B cell (primary cell): Measurements from ENCODE around the gene GCN1. TPM values are rescaled to one million over a fixed set of nuclear protein-coding genes. Genes with fewer than 3 reads are reported as not detected.

Source experiments
- ATAC-seq: fragments of 200-7000 bp; cut with Tn5 transposase; one replicate; pipeline ENCODE4 v1.10.0; 2021; ENCODE audit warnings: low read depth, mild to moderate bottlenecking, moderate number of reproducible peaks, moderate library complexity
- CTCF ChIA-PET: fragments of 350-600 bp; sonication (Branson Sonifier 250); formaldehyde crosslinking; loops from one replicate; lab custom pipeline; 2021; ENCODE audit warnings: antibody characterized with exemption, inconsistent platforms; lab: Charles Lee
- POLR2A ChIA-PET: fragments of 350-600 bp; sonication (Branson Sonifier 250); formaldehyde crosslinking; loops from one replicate; lab custom pipeline; 2021; ENCODE audit warnings: antibody characterized with exemption; lab: Charles Lee
- DNase-seq: peaks from one replicate; pipeline ENCODE4 v3.0.0; 2013
- H2AFZ ChIP-seq: 2 replicates; pipeline ENCODE4 v1.6.1; 2012; ENCODE audit warnings: mild to moderate bottlenecking, low read depth, low read length; ENCODE audit not compliant: insufficient read depth, poor library complexity, severe bottlenecking
- H3K27ac ChIP-seq, 2 donors: 1 replicate in 1 of 2; 2 replicates in 1 of 2; pipeline ENCODE4 v1.5.1; 2012 to 2013; ENCODE audit warnings: low read length in 2 of 2, mild to moderate bottlenecking in 2 of 2, moderate library complexity in 1 of 2
- H3K27me3 ChIP-seq, 4 experiments: fragments of 200-600 bp in 1 of 4; sonication (generic) in 1 of 4; replicated peaks in 1 of 4; 1 replicate in 2 of 4; 2 replicates in 2 of 4; pipeline versions ENCODE4 v1.6.1 to v1.7.0; 2013 to 2016; ENCODE audit warnings: low read length in 3 of 4, mild to moderate bottlenecking in 2 of 4, mixed read lengths in 1 of 4, moderate library complexity in 1 of 4; ENCODE audit not compliant: insufficient read depth in 4 of 4, control insufficient read depth in 3 of 4; ENCODE audit errors: control extremely low read depth in 1 of 4
- H3K36me3 ChIP-seq, 2 experiments: replicated peaks in 1 of 2; 1 replicate in 1 of 2; 2 replicates in 1 of 2; pipeline versions ENCODE4 v1.6.1 to v1.7.1; 2013; ENCODE audit warnings: low read length in 1 of 2; ENCODE audit not compliant: insufficient read depth in 2 of 2, control insufficient read depth in 1 of 2; ENCODE audit errors: control extremely low read depth in 1 of 2, extremely low read depth in 1 of 2
- H3K4me1 ChIP-seq, 2 donors: fragments of 200-600 bp in 1 of 2; sonication (generic) in 1 of 2; 1 replicate in 1 of 2; 2 replicates in 1 of 2; pipeline versions ENCODE4 v1.5.1 to v1.6.1; 2013 to 2017; ENCODE audit warnings: low read length in 2 of 2; ENCODE audit not compliant: control insufficient read depth in 2 of 2, insufficient read depth in 2 of 2
- H3K4me2 ChIP-seq: replicated peaks from 2 replicates; pipeline ENCODE3; 2012; ENCODE audit warnings: mild to moderate bottlenecking, low read depth, low read length; ENCODE audit not compliant: poor library complexity, severe bottlenecking
- H3K4me3 ChIP-seq, 5 experiments: fragments of 200-600 bp in 1 of 5; sonication (generic) in 1 of 5; 1 replicate in 3 of 5; 2 replicates in 2 of 5; pipeline versions ENCODE4 v1.5.1 to v1.7.0; 2011 to 2016; ENCODE audit warnings: low read length in 4 of 5, mild to moderate bottlenecking in 4 of 5, low read depth in 2 of 5, control low read depth in 1 of 5, moderate library complexity in 1 of 5; ENCODE audit not compliant: insufficient read depth in 1 of 5; ENCODE audit errors: control extremely low read depth in 1 of 5, extremely low read depth in 1 of 5
- H3K79me2 ChIP-seq: fragments of 200-600 bp; sonication (generic); one replicate; pipeline ENCODE4 v1.6.0; 2016; ENCODE audit warnings: low read length; ENCODE audit not compliant: control insufficient read depth, insufficient read depth
- H3K9ac ChIP-seq: fragments of 200-600 bp; sonication (generic); 2 replicates; pipeline ENCODE4 v1.6.1; 2017; ENCODE audit warnings: mild to moderate bottlenecking, low read length, moderate library complexity
- H3K9me3 ChIP-seq, 3 donors: one replicate each; pipeline versions ENCODE4 v1.6.1 to v1.7.1; 2013; ENCODE audit warnings: low read length in 2 of 3; ENCODE audit not compliant: control insufficient read depth in 2 of 3, insufficient read depth in 1 of 3; ENCODE audit errors: control extremely low read depth in 1 of 3
- H4K20me1 ChIP-seq: 2 replicates; pipeline ENCODE4 v1.6.0; 2012; ENCODE audit warnings: mild to moderate bottlenecking, low read length; ENCODE audit not compliant: insufficient read depth, control insufficient read depth, poor library complexity, severe bottlenecking
- H3K27ac Mint-ChIP-seq: one replicate; pipeline ENCODE4 v1.8.0; 2021; ENCODE audit warnings: mixed read lengths
- H3K27me3 Mint-ChIP-seq: one replicate; pipeline ENCODE4 v1.8.0; 2021; ENCODE audit warnings: mixed read lengths
- H3K4me1 Mint-ChIP-seq: one replicate; pipeline ENCODE4 v1.8.0; 2021; ENCODE audit warnings: mixed read lengths
- H3K4me3 Mint-ChIP-seq: one replicate; pipeline ENCODE4 v1.8.0; 2021; ENCODE audit warnings: mixed read lengths
- H3K9me3 Mint-ChIP-seq: one replicate; pipeline ENCODE4 v1.8.0; 2022; ENCODE audit warnings: mixed read lengths; ENCODE audit not compliant: insufficient read depth
- CTCF ChIP-seq: fragments of 200-600 bp; IDR thresholded peaks from one replicate; pipeline ENCODE4 v1.8.0; 2022; ENCODE audit warnings: antibody characterized with exemption, mild to moderate bottlenecking
- EZH2 ChIP-seq: IDR thresholded peaks from 2 replicates; pipeline ENCODE4 v1.6.1; 2012; ENCODE audit warnings: borderline replicate concordance, low read depth, mild to moderate bottlenecking, moderate library complexity, low read length; ENCODE audit not compliant: insufficient read depth, poor library complexity, severe bottlenecking
- WGBS: methylation state at CpG from one replicate; pipeline ENCODE4 v1.1.5; 2013; ENCODE audit warnings: missing lambda C conversion rate; ENCODE audit not compliant: insufficient coverage; 5-methylcytosine and 5-hydroxymethylcytosine counted together
- intact Hi-C: fragments of 100-400 bp; cut with micrococcal nuclease; formaldehyde crosslinking; loops from one replicate; pipeline ENCODE4 v1.10.0; 2022
- polyA plus RNA-seq: library from polyadenylated mRNA; depleted of rRNA; stranded (reverse); fragments of >200 nt; gene quantifications from 2 replicates; pipeline ENCODE4 v1.2.3, GENCODE V29; 2012
- total RNA-seq, 2 donors: library from RNA; stranded (reverse); fragments of 120-200 nt in 1 of 2; gene quantifications; 1 replicate in 1 of 2; 2 replicates in 1 of 2; pipeline versions ENCODE4 v1.2.3 to v1.2.4, GENCODE V29; 2013 to 2022

The GCN1 gene
- total and polyA plus RNA-seq, 2 donors (not counting 1 experiment from before 2014, with no cell fraction given), result 41.3 to 127 TPM

- WGBS, result 97% methylated on average over 11 of the region's 11 CpGs
- H3K4me3 Mint-ChIP-seq, result no peak overlapping the region
- ChIA-PET CTCF (no interaction called here), POLR2A (no interaction called here)
- DNase-seq (no peak), ATAC-seq (no peak)
- H3K27me3 Mint-ChIP-seq, result no peaks in the 10 kb centered on the region
- peaks cover 0 to 82% of the 10 kb centered on the region in 2 experiments for H3K36me3 ChIP-seq
- H2AFZ ChIP-seq, result no peak overlapping the region
- H3K4me1 ChIP-seq, result no peaks in the 10 kb centered on the region
- intact Hi-C loops, result no loop called here
- H3K9ac ChIP-seq, result no peak overlapping the region
- H3K9me3 Mint-ChIP-seq, result no peaks in the 10 kb centered on the region
- no peaks in the 10 kb centered on the region for H3K27me3 ChIP-seq
- H3K4me2 ChIP-seq, result no peak overlapping the region
- H3K9me3 ChIP-seq, result no peaks in the 10 kb centered on the region
- peaks cover 66% of the 10 kb centered on the region for H3K79me2 ChIP-seq
- H3K27ac Mint-ChIP-seq, result no peak overlapping the region
- H3K4me1 Mint-ChIP-seq, result peaks cover 6% of the 10 kb centered on the region
- no peak overlapping the region for H3K27ac ChIP-seq
- H3K4me3 ChIP-seq, result no peak overlapping the region
- peaks cover 97% of the 10 kb centered on the region for H4K20me1 ChIP-seq
- TF ChIP-seq CTCF (no peak), EZH2 (no peak)
Measured at GRCh38 chr12:120099738-120100137, 94.8 kb downstream of the GCN1 start.

GRCh38 chr12:120098756-120099470 is 95.6 kb downstream of the GCN1 start:
- Histone ChIP-seq H3K27ac (no peak overlapping the region), H3K36me3 (peaks cover 0 to 78% of the 10 kb centered on the region in 2 experiments)

More at GRCh38 chr12:120098756-120099470, 95.6 kb downstream of the GCN1 start:
- Histone ChIP-seq H3K4me3 (no peak overlapping the region), H2AFZ (no peak overlapping the region), H3K4me2 (no peak overlapping the region), H3K9ac (no peak overlapping the region), H3K27me3 (no peaks in the 10 kb centered on the region), H3K9me3 (no peaks in the 10 kb centered on the region), H3K4me1 (no peaks in the 10 kb centered on the region), H3K79me2 (peaks cover 58% of the 10 kb centered on the region), H4K20me1 (peaks cover 92% of the 10 kb centered on the region)
- ChIA-PET POLR2A (no interaction called here), CTCF (no interaction called here)
- Mint-ChIP-seq H3K27me3 (no peaks in the 10 kb centered on the region), H3K9me3 (no peaks in the 10 kb centered on the region), H3K27ac (no peak overlapping the region), H3K4me1 (peaks cover 6% of the 10 kb centered on the region), H3K4me3 (no peak overlapping the region)
- no peak for ATAC-seq
- intact Hi-C loops, result no loop called here
- WGBS, result 96% methylated on average over 36 of the region's 36 CpGs
- TF ChIP-seq CTCF (no peak), EZH2 (no peak)
- DNase-seq, result no peak
